ENCODE measurements around the gene ATP5F1C. TPM values are rescaled to one million over a fixed set of nuclear protein-coding genes. Genes with fewer than 3 reads are reported as not detected.
"Not testable (repeated sequence)": the region's sequence is repeated elsewhere in the genome, so short reads cannot be mapped to it uniquely, and the experiment has no call there.

The ATP5F1C gene
- total and polyA plus RNA-seq, 2 experiments from 2014 or later, result 269 to 416 TPM

DNA sequence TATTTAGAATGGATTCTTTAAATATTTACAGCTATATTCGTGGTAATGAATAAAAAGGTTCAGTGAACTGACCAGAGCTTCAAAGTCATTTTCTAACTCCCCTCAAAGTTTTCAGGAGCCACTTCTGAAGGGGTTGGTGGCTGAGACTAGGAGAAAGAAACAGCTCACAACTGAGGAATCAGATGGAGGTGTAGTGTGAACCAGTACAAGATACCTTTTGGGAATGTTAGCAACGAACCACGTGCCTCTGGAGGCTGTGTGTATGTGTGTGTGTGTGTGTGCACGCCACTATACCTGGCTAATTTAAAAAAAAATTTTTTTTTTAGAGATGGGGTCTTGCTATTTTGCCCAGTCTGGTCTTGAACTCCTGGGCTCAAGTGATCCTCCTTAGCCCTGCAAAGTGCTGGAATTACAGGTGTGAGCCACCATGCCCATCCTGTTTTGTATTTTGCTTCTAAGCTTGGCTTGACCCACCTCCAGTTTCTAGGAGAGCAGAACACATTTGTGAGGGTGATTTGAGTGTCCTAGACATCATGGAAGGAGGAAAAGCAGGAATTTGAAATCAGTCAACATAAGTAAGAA, 20.8 kb downstream of the ATP5F1C start:
- no peak overlapping the region for H3K4me2 ChIP-seq
- 72% methylated on average over 4 of the region's 4 CpGs for WGBS (ENCODE audit: low lambda C conversion rate, missing lambda C conversion rate)

GRCh38 chr10:7810443-7810842, 22.5 kb downstream of the ATP5F1C start:
- H3K9me3 ChIP-seq (ENCODE audit: low read depth), result no peaks in the 10 kb centered on the region
- H2AFZ ChIP-seq, result no peak overlapping the region
- H3K27me3 ChIP-seq, result no peaks in the 10 kb centered on the region
- no peaks in the 10 kb centered on the region for H3K36me3 ChIP-seq (replicated peaks; ENCODE audit: insufficient read depth, low read depth)
- H3K4me3 ChIP-seq, result no peak overlapping the region
- H3K9me2 ChIP-seq (replicated peaks; ENCODE audit: insufficient read depth), result no peaks in the 10 kb centered on the region
- no peak overlapping the region for H3K27ac ChIP-seq
- TF ChIP-seq EZH2 (IDR thresholded peaks at IDR 0.05; ENCODE audit: borderline replicate concordance), result no peak
- no peak for TF ChIP-seq CTCF (IDR thresholded peaks at IDR 0.05; ENCODE audit: poor library complexity)
- TF ChIP-seq EZH2phosphoT487 (IDR thresholded peaks at IDR 0.05; ENCODE audit: low read depth, severe bottlenecking, unreplicated experiment), result no peak
- 79% methylated on average over 7 of the region's 7 CpGs for WGBS (ENCODE audit: low lambda C conversion rate, missing lambda C conversion rate)
- no peak overlapping the region for H3K4me2 ChIP-seq
- no peaks in the 10 kb centered on the region for H3K79me2 ChIP-seq
- no peak for DNase-seq (ENCODE audit: low spot score)
- peaks cover 6% of the 10 kb centered on the region for H3K4me1 ChIP-seq (ENCODE audit: insufficient read depth)
- H4K20me1 ChIP-seq (ENCODE audit: insufficient read depth, poor library complexity, severe bottlenecking), result no peaks in the 10 kb centered on the region

More for the DNA sequence above, 20.8 kb downstream of the ATP5F1C start:
- Histone ChIP-seq H3K27me3 (no peaks in the 10 kb centered on the region), H4K20me1 (ENCODE audit: insufficient read depth, poor library complexity, severe bottlenecking) (no peaks in the 10 kb centered on the region), H2AFZ (no peak overlapping the region), H3K9me3 (ENCODE audit: low read depth) (no peaks in the 10 kb centered on the region), H3K9me2 (replicated peaks; ENCODE audit: insufficient read depth) (no peaks in the 10 kb centered on the region), H3K4me1 (ENCODE audit: insufficient read depth) (peaks cover 6% of the 10 kb centered on the region), H3K27ac (no peak overlapping the region), H3K79me2 (peaks cover 2% of the 10 kb centered on the region), H3K4me3 (no peak overlapping the region), H3K36me3 (replicated peaks; ENCODE audit: insufficient read depth, low read depth) (no peaks in the 10 kb centered on the region)
- no peak for TF ChIP-seq EZH2 (IDR thresholded peaks at IDR 0.05; ENCODE audit: borderline replicate concordance)
- no peak for TF ChIP-seq CTCF (IDR thresholded peaks at IDR 0.05; ENCODE audit: poor library complexity)
- no peak for TF ChIP-seq EZH2phosphoT487 (IDR thresholded peaks at IDR 0.05; ENCODE audit: low read depth, severe bottlenecking, unreplicated experiment)
- DNase-seq (ENCODE audit: low spot score), result no peak

GRCh38 chr10:7811000-7811399, 23.0 kb downstream of the ATP5F1C start:
- Histone ChIP-seq H2AFZ (no peak overlapping the region), H3K27ac (no peak overlapping the region), H3K36me3 (replicated peaks; ENCODE audit: insufficient read depth, low read depth) (no peaks in the 10 kb centered on the region), H3K9me3 (ENCODE audit: low read depth) (no peaks in the 10 kb centered on the region), H3K4me1 (ENCODE audit: insufficient read depth) (peaks cover 6% of the 10 kb centered on the region), H4K20me1 (ENCODE audit: insufficient read depth, poor library complexity, severe bottlenecking) (no peaks in the 10 kb centered on the region), H3K79me2 (no peaks in the 10 kb centered on the region), H3K4me3 (no peak overlapping the region), H3K4me2 (no peak overlapping the region), H3K9me2 (replicated peaks; ENCODE audit: insufficient read depth) (no peaks in the 10 kb centered on the region), H3K27me3 (no peaks in the 10 kb centered on the region)
- no peak for TF ChIP-seq EZH2phosphoT487 (IDR thresholded peaks at IDR 0.05; ENCODE audit: low read depth, severe bottlenecking, unreplicated experiment)
- no peak for TF ChIP-seq CTCF (IDR thresholded peaks at IDR 0.05; ENCODE audit: poor library complexity)
- no peak for TF ChIP-seq EZH2 (IDR thresholded peaks at IDR 0.05; ENCODE audit: borderline replicate concordance)
- 93% methylated on average over 5 of the region's 5 CpGs for WGBS (ENCODE audit: low lambda C conversion rate, missing lambda C conversion rate)
- DNase-seq (ENCODE audit: low spot score), result no peak

DNA sequence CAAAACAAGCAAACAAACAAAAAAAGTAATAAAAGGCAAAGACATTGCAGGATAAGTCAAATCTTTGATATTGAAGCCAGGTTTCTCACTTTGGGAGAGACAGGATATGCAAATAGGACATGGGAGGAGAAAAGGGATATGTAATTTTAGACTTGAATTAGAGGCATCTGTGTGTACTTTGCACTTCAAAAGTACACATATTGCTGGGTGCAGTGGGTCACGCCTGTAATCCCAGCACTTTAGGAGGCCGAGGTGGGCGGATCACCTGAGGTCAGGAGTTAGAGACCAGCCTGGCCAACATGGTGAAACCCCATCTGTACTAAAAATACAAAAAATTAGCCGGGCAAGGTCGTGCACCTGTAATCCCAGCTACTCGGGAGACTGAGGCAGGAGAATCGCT, 23.8 kb downstream of the ATP5F1C start:
- H2AFZ ChIP-seq; H3K36me3 ChIP-seq (replicated peaks; ENCODE audit: insufficient read depth, low read depth); H3K4me1 ChIP-seq (ENCODE audit: insufficient read depth); H4K20me1 ChIP-seq (ENCODE audit: insufficient read depth, poor library complexity, severe bottlenecking); H3K79me2 ChIP-seq; DNase-seq (ENCODE audit: low spot score); H3K9me3 ChIP-seq (ENCODE audit: low read depth); H3K27me3 ChIP-seq; H3K27ac ChIP-seq; H3K4me2 ChIP-seq; H3K9me2 ChIP-seq (replicated peaks; ENCODE audit: insufficient read depth); H3K4me3 ChIP-seq: not testable (repeated sequence)
- WGBS (ENCODE audit: low lambda C conversion rate, missing lambda C conversion rate), result 73% methylated on average over 7 of the region's 7 CpGs

Measured in hepatocyte (in vitro differentiated cells).